ENCODE measurements around the gene ALDH5A1. TPM values are rescaled to one million over a fixed set of nuclear protein-coding genes. Genes with fewer than 3 reads are reported as not detected.

ALDH5A1 gene
- polyA plus RNA-seq, 1 donor = 8.3 TPM

DNA sequence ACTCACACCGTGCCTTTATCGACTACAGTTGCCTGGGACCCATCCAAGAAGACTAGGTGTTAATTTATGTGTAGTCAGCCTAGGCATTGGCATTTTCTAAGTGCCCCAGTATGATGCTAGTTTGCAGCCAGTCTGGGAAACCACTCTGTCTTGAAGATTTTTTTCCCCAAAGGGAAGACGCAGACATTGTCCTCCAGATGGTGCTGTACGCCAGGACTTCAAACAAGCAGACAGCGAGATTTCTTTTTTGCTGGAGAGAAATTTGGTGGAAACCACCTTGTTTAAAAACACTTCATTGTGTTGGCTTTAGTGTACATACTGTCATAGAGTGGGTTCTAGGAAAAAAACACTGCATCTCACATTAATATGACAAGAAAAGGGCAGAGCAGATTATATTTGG is 30.0 kb downstream of the ALDH5A1 start:
- no peak for DNase-seq (ENCODE audit: low read depth)

DNA sequence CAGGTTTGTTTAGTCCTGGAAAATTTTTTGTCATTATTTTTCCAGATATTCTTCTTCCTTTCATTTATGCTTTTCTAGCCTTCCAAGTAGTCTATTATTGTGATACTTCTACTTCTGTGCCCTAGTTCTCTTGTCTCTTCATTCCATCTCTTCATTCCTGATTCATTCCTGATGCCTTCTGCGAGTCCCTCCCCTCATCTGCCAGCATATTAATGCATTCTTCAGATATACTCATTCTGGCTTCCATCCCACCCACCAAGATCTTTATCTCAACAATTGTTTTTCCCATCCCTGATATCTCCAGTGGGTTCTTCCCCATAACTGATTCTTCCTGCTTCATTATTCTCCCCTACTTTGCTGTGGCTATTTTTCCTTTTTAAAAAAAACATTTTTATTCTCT is 35.2 kb downstream of the ALDH5A1 start:
- no peak for DNase-seq (ENCODE audit: low read depth)

DNA sequence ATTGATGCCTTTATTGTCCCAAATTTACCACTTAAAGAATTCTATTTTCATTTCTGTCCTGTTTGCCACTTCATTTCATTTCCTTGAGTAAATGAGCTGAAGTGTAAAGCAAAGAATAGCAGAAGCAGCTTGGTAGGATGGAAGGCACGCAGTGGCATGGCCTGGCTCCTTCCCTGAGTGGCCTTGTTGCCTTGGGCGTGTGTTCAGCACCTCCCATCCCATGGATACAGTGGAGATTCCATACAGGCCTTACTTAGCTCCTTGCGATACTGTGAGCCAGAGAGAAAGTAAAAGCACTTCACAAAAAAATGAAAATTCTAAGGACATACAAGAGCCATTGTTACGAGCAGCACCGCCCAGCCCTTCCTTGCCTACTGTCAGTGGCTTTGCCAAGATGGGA is 39.6 kb downstream of the ALDH5A1 start:
- DNase-seq (ENCODE audit: low read depth) = no peak

DNA sequence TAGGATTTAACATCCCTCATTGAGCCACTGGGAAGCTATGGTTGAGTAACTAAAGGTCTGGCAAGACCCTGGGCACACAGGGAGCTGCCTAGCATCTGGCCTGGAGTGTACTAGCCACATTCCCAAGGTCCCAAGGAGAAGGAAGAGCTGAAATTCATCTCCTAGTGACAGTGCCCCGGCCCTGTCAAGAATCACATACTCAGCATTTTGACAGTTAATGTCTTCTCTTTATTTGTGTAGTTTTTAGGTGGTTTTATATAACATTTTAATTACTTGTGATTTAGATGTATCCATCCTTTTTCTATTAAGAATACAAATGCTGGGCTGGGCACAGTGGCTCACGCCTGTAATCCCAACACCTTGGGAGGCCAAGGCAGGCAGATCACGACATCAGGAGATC is 40.4 kb downstream of the ALDH5A1 start:
- no peak for DNase-seq (ENCODE audit: low read depth)

GRCh38 chr6:24536466-24536865 is 41.7 kb downstream of the ALDH5A1 start:
- no peak for DNase-seq (ENCODE audit: low read depth)

DNA sequence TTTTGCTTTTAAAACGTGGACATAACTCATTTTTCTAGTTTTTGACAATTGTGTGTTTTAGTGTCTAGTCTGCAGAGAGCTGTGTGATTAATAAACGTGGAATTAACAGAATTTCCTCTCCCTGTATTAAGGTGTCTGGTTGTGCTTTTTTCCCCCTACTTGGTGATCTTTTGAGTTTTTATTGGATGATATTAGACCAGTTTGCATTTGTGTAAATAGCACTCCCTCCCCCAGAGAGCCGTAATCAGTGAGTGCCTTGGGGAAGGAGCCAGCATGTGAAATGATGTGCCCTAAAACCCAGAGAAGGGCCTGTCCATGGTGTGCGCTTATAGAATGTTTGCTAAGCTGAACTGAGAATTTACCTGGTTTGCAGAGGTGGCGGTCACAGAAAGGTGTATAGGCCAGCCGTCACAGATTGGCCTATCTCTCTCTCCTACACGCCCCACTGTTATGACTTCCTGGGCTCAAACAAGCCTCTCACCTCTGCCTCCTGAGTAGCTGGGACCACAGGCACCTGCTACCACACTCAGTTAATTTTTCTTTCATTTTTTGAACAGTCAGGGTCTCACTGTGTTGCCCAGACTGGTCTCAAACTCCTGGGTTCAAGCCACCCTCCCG is 42.4 kb downstream of the ALDH5A1 start:
- DNase-seq (ENCODE audit: low read depth) = no peak

GRCh38 chr6:24537771-24538385 is 43.1 kb downstream of the ALDH5A1 start:
- no peak for DNase-seq (ENCODE audit: low read depth)

- no peak for DNase-seq (ENCODE audit: low read depth)
Observed at GRCh38 chr6:24539416-24539815, 44.6 kb downstream of the ALDH5A1 start.

GRCh38 chr6:24540197-24540596 is 45.4 kb downstream of the ALDH5A1 start:
- no peak for DNase-seq (ENCODE audit: low read depth)

GRCh38 chr6:24543683-24544082 is 48.9 kb downstream of the ALDH5A1 start:
- no peak for DNase-seq (ENCODE audit: low read depth)

GRCh38 chr6:24545183-24545582 is 50.4 kb downstream of the ALDH5A1 start:
- DNase-seq (ENCODE audit: low read depth) = no peak

GRCh38 chr6:24545691-24546090 is 50.9 kb downstream of the ALDH5A1 start:
- no peak for DNase-seq (ENCODE audit: low read depth)

DNA sequence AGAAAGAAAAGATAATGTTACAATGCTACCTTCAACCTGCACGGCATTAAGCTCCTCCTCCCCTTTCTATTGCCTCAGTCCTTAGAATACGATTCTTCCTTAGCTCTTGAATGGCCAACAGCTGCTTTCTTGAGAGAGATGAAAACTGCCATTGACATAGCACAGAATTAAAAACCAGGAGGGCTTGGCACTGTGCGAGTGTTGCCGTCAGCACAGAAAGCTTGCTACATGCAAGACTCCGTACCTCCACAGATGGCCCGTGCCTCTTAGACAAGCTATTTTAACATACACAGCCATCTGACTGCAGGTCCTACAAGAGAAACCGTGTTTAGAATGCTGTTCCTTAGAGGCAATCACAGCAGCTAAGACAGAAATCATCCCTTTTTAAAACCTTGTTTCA is 51.7 kb downstream of the ALDH5A1 start:
- DNase-seq (ENCODE audit: low read depth) = no peak

GRCh38 chr6:24547243-24547642 is 52.5 kb downstream of the ALDH5A1 start:
- no peak for DNase-seq (ENCODE audit: low read depth)

GRCh38 chr6:24549158-24549557 is 54.4 kb downstream of the ALDH5A1 start:
- DNase-seq (ENCODE audit: low read depth) = no peak

DNA sequence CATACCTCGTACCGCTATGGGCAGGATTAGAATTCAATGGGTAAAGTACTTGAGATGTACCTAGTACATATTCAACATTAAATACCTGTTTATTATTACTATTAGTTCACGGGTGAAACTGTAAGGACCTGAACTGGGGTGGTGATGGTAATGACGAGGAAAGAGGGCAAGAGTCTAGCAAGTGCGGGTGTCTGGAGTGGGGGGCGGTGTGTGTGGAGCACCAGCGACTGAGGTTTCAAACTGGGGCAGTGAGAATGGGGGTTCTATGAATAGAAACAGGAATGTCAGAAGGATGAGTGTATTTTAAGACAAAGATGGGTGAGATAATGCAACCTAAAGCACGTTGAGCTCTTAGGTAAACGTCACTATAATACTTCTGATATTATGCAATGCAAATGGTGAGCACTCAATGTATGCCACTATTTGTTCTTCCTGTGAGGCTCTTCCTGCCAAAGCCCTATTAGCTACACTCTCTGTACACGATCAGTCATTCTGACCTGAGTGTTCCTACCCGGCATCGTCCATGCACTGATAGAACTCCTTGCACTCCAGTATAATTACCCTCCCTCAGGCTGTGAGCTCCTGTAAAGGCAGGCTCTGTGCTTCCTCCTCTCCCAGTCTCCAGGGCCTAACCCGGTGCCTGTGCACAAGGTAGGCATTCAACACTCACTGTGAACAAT is 55.0 kb downstream of the ALDH5A1 start:
- DNase-seq (ENCODE audit: low read depth) = no peak

DNA sequence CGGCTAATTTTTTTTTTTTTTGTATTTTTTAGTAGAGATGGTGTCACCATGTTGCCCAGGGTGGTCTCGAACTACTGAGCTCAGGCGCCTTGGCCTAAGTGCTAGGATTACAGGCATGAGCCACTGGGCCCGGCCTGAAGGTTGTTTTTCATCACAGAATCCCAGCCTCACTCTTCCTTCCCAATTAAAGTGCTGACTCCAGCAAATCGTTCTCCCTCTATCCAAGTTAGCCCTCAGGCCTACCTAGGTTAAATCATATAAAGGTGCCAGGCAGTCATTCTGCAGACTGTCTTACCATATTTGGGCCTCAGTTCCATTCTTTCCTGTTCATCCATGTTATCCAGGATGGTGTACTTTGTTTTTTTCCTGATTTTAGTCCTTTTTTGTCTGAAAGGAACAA is 56.4 kb downstream of the ALDH5A1 start:
- no peak for DNase-seq (ENCODE audit: low read depth)

DNA sequence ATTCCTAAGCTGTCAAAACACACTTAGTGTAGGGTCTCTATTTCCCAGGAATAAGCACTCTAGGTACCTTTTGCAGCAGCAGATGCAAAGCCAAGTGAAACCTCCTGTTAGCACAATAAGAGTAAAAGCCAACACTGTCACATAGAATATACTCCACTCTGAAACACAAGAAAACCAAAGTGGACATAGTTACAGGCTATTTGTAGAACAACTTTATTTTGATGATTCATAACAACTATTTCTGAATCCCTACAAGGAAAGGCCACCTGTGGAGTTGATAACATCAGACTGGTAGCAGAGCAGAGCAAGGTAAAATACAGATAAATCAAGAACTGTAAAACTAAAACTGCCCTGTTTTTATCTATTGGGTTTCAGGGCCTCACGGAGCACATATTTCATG is 59.7 kb downstream of the ALDH5A1 start:
- no peak for DNase-seq (ENCODE audit: low read depth)

GRCh38 chr6:24558516-24558915 is 63.7 kb downstream of the ALDH5A1 start:
- no peak for DNase-seq (ENCODE audit: low read depth)

- no peak for DNase-seq (ENCODE audit: low read depth)
Observed at GRCh38 chr6:24564081-24564480, 69.3 kb downstream of the ALDH5A1 start.

DNA sequence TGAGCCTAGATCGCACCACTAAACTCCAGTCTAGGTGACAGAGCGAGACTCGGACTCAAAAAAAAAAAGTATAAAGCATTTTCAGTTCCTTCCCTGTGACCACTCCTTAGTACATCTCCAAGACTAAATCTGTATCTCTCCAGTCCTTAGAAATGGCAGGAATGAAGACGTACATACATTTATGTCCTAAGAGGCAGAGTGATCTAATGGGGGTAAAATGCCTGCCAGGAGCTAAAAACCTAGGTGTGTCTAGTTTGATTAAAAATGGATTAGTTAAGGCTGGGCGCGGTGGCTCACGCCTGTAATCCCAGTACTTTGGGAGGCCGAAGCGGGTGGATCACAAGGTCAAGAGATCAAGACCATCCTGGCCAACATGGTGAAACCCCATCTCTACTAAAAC is 70.4 kb downstream of the ALDH5A1 start:
- no peak for DNase-seq (ENCODE audit: low read depth)

GRCh38 chr6:24566020-24566767 is 71.4 kb downstream of the ALDH5A1 start:
- no peak for DNase-seq (ENCODE audit: low read depth)

DNA sequence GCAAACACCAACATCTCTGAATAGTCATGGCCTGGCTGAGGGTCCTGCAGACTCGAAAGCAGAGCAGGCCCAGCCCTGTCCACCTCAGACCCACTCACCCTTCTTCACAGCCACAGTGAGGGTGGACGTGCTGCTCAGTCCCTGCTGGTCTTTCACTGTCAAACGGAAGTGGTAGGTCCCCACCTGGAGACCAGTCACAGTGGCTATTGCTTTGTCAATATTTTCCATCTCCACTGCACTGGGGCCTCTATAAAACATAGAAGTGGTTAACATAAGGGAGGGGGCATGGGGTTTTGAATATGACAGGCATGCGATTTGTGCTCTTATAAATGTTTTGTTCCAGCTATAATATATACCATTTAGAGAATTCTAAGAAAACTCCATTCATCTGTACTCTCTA is 73.9 kb downstream of the ALDH5A1 start:
- no peak for DNase-seq (ENCODE audit: low read depth)
